Adrenal gland (tissue), 5 donors: ENCODE data around the gene STEAP2.

Experiments used
- POLR2A ChIP-seq, 2 donors: fragments of 450-650 bp; IDR thresholded peaks; one replicate each; pipeline ENCODE4 v1.6.1; 2017; ENCODE audit warnings: antibody characterized with exemption in 2 of 2, mild to moderate bottlenecking in 2 of 2, moderate library complexity in 1 of 2
- TF ChIP-seq, protein P1 (sequence below), 6 experiments: fragments of 450-650 bp in 4 of 6; fragments of 200-600 bp in 2 of 6; sonication (generic) in 1 of 6; IDR thresholded peaks; 1 replicate in 5 of 6; 2 replicates in 1 of 6; pipeline versions ENCODE4 v1.5.1 to v1.8.0; 2016 to 2021; ENCODE audit warnings: antibody characterized with exemption in 6 of 6, mild to moderate bottlenecking in 2 of 6, moderate library complexity in 1 of 6
- donor health status: DM: no; HTN: no; CAD: no.

DNA sequence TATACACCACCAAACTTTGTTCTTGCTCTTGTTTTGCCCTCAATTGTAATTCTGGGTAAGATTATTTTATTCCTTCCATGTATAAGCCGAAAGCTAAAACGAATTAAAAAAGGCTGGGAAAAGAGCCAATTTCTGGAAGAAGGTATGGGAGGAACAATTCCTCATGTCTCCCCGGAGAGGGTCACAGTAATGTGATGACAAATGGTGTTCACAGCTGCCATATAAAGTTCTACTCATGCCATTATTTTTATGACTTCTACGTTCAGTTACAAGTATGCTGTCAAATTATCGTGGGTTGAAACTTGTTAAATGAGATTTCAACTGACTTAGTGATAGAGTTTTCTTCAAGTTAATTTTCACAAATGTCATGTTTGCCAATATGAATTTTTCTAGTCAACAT, 20.9 kb downstream of the STEAP2 start:
- TF ChIP-seq, protein P1, sequence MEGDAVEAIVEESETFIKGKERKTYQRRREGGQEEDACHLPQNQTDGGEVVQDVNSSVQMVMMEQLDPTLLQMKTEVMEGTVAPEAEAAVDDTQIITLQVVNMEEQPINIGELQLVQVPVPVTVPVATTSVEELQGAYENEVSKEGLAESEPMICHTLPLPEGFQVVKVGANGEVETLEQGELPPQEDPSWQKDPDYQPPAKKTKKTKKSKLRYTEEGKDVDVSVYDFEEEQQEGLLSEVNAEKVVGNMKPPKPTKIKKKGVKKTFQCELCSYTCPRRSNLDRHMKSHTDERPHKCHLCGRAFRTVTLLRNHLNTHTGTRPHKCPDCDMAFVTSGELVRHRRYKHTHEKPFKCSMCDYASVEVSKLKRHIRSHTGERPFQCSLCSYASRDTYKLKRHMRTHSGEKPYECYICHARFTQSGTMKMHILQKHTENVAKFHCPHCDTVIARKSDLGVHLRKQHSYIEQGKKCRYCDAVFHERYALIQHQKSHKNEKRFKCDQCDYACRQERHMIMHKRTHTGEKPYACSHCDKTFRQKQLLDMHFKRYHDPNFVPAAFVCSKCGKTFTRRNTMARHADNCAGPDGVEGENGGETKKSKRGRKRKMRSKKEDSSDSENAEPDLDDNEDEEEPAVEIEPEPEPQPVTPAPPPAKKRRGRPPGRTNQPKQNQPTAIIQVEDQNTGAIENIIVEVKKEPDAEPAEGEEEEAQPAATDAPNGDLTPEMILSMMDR (IDR thresholded peaks at IDR 0.05), result no peak
- no peak for TF ChIP-seq POLR2A (IDR thresholded peaks at IDR 0.05)
